Tibial artery (tissue), 4 donors: ENCODE data around the gene STAP2.
A peak's percentile ranks its signal among the peaks of the same experiment; 100 is the strongest.

Experiments used
- DNase-seq, 2 donors: peaks; one replicate each; pipeline ENCODE4 v3.0.0-alpha.2; 2019
- H3K27ac ChIP-seq, 2 donors: fragments of 200-600 bp; sonication (generic) in 1 of 2; 1 replicate in 1 of 2; 2 replicates in 1 of 2; pipeline ENCODE4 v1.5.1; 2018 to 2019; ENCODE audit warnings: mild to moderate bottlenecking in 1 of 2
- H3K27me3 ChIP-seq, 2 donors: fragments of 200-600 bp; sonication (generic) in 1 of 2; one replicate each; pipeline versions ENCODE4 v1.5.1 to v1.6.0; 2016 to 2019
- H3K36me3 ChIP-seq, 3 donors: fragments of 200-600 bp; sonication (generic) in 2 of 3; one replicate each; pipeline ENCODE4 v1.5.1; 2016 to 2019; ENCODE audit warnings: mild to moderate bottlenecking in 2 of 3
- H3K4me1 ChIP-seq, 4 donors: fragments of 200-600 bp; sonication (generic) in 2 of 4; 1 replicate in 3 of 4; 2 replicates in 1 of 4; pipeline ENCODE4 v1.5.1; 2016 to 2019
- H3K4me3 ChIP-seq, 2 donors: fragments of 200-600 bp; sonication (generic) in 1 of 2; 1 replicate in 1 of 2; 2 replicates in 1 of 2; pipeline ENCODE4 v1.5.1; 2018 to 2019; ENCODE audit warnings: mild to moderate bottlenecking in 2 of 2
- H3K9me3 ChIP-seq, 3 donors: fragments of 200-600 bp; sonication (generic) in 1 of 3; one replicate each; pipeline ENCODE4 v1.5.1; 2016 to 2019
- CTCF ChIP-seq, 2 experiments: fragments of 200-600 bp in 1 of 2; fragments of 450-650 bp in 1 of 2; IDR thresholded peaks; one replicate each; pipeline ENCODE4 v1.5.1; 2017 to 2019; ENCODE audit warnings: antibody characterized with exemption in 2 of 2, mild to moderate bottlenecking in 1 of 2, moderate library complexity in 1 of 2
- intact Hi-C: fragments of 100-400 bp; cut with DNase I; formaldehyde crosslinking; loops from one replicate; pipeline ENCODE4 v1.15.0; 2023; ENCODE audit warnings: low total_unique reads

STAP2 gene

GRCh38 chr19:4372165-4373012, 33.8 kb upstream of the STAP2 start:
- intact Hi-C loops = no loop called here
- Histone ChIP-seq H3K4me3 (no peak overlapping the region), H3K27ac (peak overlapping the region; percentile 84 to 97), H3K36me3 (no peaks in the 10 kb centered on the region), H3K9me3 (no peaks in the 10 kb centered on the region), H3K4me1 (peaks cover 23 to 100% (median 94%) of the 10 kb centered on the region in 4 donors), H3K27me3 (no peaks in the 10 kb centered on the region)
- DNase-seq = peak in 1 of 2 donors; percentile 66
- no peak for TF ChIP-seq CTCF (IDR thresholded peaks at IDR 0.05)

- TF ChIP-seq CTCF (IDR thresholded peaks at IDR 0.05) = no peak
- Histone ChIP-seq H3K9me3 (no peaks in the 10 kb centered on the region), H3K27ac (peak overlapping the region; percentile 84 to 97), H3K4me1 (peaks cover 23 to 92% (median 85%) of the 10 kb centered on the region in 4 donors), H3K4me3 (no peak overlapping the region), H3K36me3 (peaks cover 2 to 7% (median 6%) of the 10 kb centered on the region in 3 donors), H3K27me3 (no peaks in the 10 kb centered on the region)
- intact Hi-C loops = no loop called here
- DNase-seq = peak in 1 of 2 donors; percentile 60
Observed at GRCh38 chr19:4371247-4372164, 32.9 kb upstream of the STAP2 start.

GRCh38 chr19:4370418-4371041, 31.9 kb upstream of the STAP2 start:
- TF ChIP-seq CTCF (IDR thresholded peaks at IDR 0.05) = no peak
- intact Hi-C loops = no loop called here
- H3K27me3 ChIP-seq = no peaks in the 10 kb centered on the region
- peaks cover 11 to 17% (median 16%) of the 10 kb centered on the region in 3 donors for H3K36me3 ChIP-seq
- H3K4me3 ChIP-seq = no peak overlapping the region
- peak overlapping the region; percentile 4 to 97 for H3K27ac ChIP-seq
- no peaks in the 10 kb centered on the region for H3K9me3 ChIP-seq
- peaks cover 23 to 82% (median 76%) of the 10 kb centered on the region in 4 donors for H3K4me1 ChIP-seq
- DNase-seq = peak in 1 of 2 donors; percentile 64

DNA sequence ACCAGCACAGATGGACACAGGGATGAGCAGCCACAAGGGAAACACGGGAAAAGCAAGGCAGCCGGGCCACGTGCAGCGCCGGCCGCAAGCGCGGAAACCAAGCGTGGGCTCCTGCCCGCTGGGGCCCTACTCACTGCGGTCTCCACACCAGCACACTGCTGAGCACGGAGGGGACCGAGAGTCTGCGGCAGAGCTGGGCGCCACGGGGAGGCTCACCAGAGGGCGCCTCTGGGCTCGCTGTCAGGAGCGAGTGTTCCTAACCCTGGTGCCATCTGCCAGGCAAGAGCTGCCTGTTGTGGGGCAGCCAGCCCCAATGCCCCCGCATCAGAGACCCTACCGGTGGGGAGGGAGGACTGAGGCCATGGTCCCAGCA, 31.2 kb upstream of the STAP2 start:
- Histone ChIP-seq H3K27ac (no peak overlapping the region), H3K36me3 (peaks cover 18 to 24% (median 22%) of the 10 kb centered on the region in 3 donors), H3K4me1 (peaks cover 18 to 76% (median 69%) of the 10 kb centered on the region in 4 donors), H3K4me3 (no peak overlapping the region), H3K27me3 (no peaks in the 10 kb centered on the region), H3K9me3 (no peaks in the 10 kb centered on the region)
- intact Hi-C loops = no loop called here
- peak in 1 of 2 donors; percentile 68 for DNase-seq
- TF ChIP-seq CTCF (IDR thresholded peaks at IDR 0.05) = no peak
